SK-N-SH (cell line): ENCODE data around the gene MGAT4B. TPM values are rescaled to one million over a fixed set of nuclear protein-coding genes. Genes with fewer than 3 reads are reported as not detected.

Experiments
- CTCF ChIA-PET: fragments of 300-600, 350-600 bp; formaldehyde crosslinking; extraction: SDS; loops from one replicate; lab custom pipeline; 2021; lab: Yijun Ruan, JAX
- POLR2A ChIA-PET: fragments of 350-600 bp; sonication (Branson Sonifier 250); formaldehyde crosslinking; extraction: SDS; loops from one replicate; lab custom pipeline; 2020; ENCODE audit warnings: antibody characterized with exemption, inconsistent platforms; lab: Yijun Ruan, JAX
- DNase-seq: peaks from one replicate; pipeline ENCODE4 v3.0.0; 2012
- H2AFZ ChIP-seq: fragments of 200-600 bp; sonication (generic); 2 replicates; pipeline ENCODE4 v1.8.1; 2016; ENCODE audit warnings: antibody characterized with exemption, mild to moderate bottlenecking, low read depth
- H3F3A ChIP-seq: fragments of 200-600 bp; sonication (generic); replicated peaks from 2 replicates; pipeline ENCODE3; 2016; ENCODE audit warnings: antibody characterized with exemption, mild to moderate bottlenecking; ENCODE audit not compliant: insufficient read depth
- H3K27ac ChIP-seq, 2 experiments: fragments of 200-500 bp in 1 of 2; fragments of 200-600 bp in 1 of 2; sonication (Bioruptor generic) in 1 of 2; sonication (generic), shearing (Covaris generic) in 1 of 2; 2 replicates each; pipeline versions ENCODE4 v1.5.1 to v1.6.1; 2014 to 2016; ENCODE audit warnings: low read depth in 2 of 2, inconsistent platforms in 1 of 2, low read length in 1 of 2, mild to moderate bottlenecking in 1 of 2, mixed read lengths in 1 of 2
- H3K27me3 ChIP-seq: fragments of 200-600 bp; sonication (generic), shearing (Covaris generic); 2 replicates; pipeline ENCODE4 v1.6.1; 2016; ENCODE audit warnings: mixed run types; ENCODE audit not compliant: insufficient read depth
- H3K36me3 ChIP-seq, 2 experiments: fragments of 200-500 bp in 1 of 2; fragments of 200-600 bp in 1 of 2; sonication (Bioruptor generic) in 1 of 2; sonication (generic) in 1 of 2; replicated peaks in 1 of 2; 2 replicates each; pipeline versions ENCODE3 to v1.5.1; 2014 to 2016; ENCODE audit warnings: low read length in 1 of 2, mild to moderate bottlenecking in 1 of 2; ENCODE audit not compliant: insufficient read depth in 2 of 2, control insufficient read depth in 1 of 2
- H3K4me1 ChIP-seq, 2 experiments: fragments of 200-500 bp in 1 of 2; fragments of 200-600 bp in 1 of 2; sonication (Bioruptor generic) in 1 of 2; sonication (generic), shearing (Covaris generic) in 1 of 2; 2 replicates each; pipeline versions ENCODE4 v1.5.1 to v1.6.1; 2014 to 2016; ENCODE audit warnings: low read depth in 1 of 2, low read length in 1 of 2, mixed run types in 1 of 2; ENCODE audit not compliant: insufficient read depth in 2 of 2, control insufficient read depth in 1 of 2
- H3K4me2 ChIP-seq: fragments of 200-600 bp; sonication (generic), shearing (Covaris generic); 2 replicates; pipeline ENCODE4 v1.6.1; 2017; ENCODE audit warnings: mixed run types
- H3K4me3 ChIP-seq, 2 experiments: fragments of 200-500 bp in 1 of 2; fragments of 200-600 bp in 1 of 2; sonication (Bioruptor generic) in 1 of 2; sonication (generic), shearing (Covaris generic) in 1 of 2; 2 replicates each; pipeline versions ENCODE4 v1.5.1 to v1.8.1; 2014 to 2016; ENCODE audit warnings: low read depth in 2 of 2, inconsistent platforms in 1 of 2, low read length in 1 of 2, mild to moderate bottlenecking in 1 of 2, mixed read lengths in 1 of 2, moderate library complexity in 1 of 2
- H3K79me2 ChIP-seq: fragments of 200-600 bp; sonication (generic); 2 replicates; pipeline ENCODE4 v1.8.1; 2017; ENCODE audit warnings: mild to moderate bottlenecking; ENCODE audit not compliant: insufficient read depth
- H3K9ac ChIP-seq: fragments of 200-600 bp; sonication (generic); 2 replicates; pipeline ENCODE4 v1.6.1; 2017; ENCODE audit warnings: mixed run types
- H3K9me2 ChIP-seq: fragments of 200-600 bp; sonication (generic); 2 replicates; pipeline ENCODE4 v1.6.1; 2017; ENCODE audit warnings: mixed run types
- H3K9me3 ChIP-seq: fragments of 200-600 bp; sonication (generic); 2 replicates; pipeline ENCODE4 v1.6.1; 2017; ENCODE audit warnings: mixed run types, mild to moderate bottlenecking, moderate library complexity
- H4K20me1 ChIP-seq: fragments of 200-600 bp; sonication (generic); 2 replicates; pipeline ENCODE4 v1.6.1; 2017; ENCODE audit warnings: mild to moderate bottlenecking, mixed run types; ENCODE audit not compliant: insufficient read depth
- CHD2 ChIP-seq: fragments of 150-350 bp; IDR thresholded peaks from 2 replicates; pipeline ENCODE4 v1.6.1; 2018; ENCODE audit warnings: low read length; ENCODE audit not compliant: partially characterized antibody
- ELF1 ChIP-seq: IDR thresholded peaks from 2 replicates; pipeline ENCODE4 v1.4.0; 2012
- EP300 ChIP-seq, 2 experiments: IDR thresholded peaks; 2 replicates each; pipeline versions ENCODE4 v1.4.0 to v1.6.1; 2012; ENCODE audit warnings: borderline replicate concordance in 1 of 2, low read depth in 1 of 2, low read length in 1 of 2
- EZH2phosphoT487 ChIP-seq: fragments of 200-600 bp; sonication (generic); IDR thresholded peaks from 2 replicates; pipeline ENCODE4 v1.6.1; 2017; ENCODE audit warnings: low read depth, mixed run types, mild to moderate bottlenecking, antibody characterized with exemption, moderate library complexity, borderline replicate concordance
- FOSL2 ChIP-seq: IDR thresholded peaks from 2 replicates; pipeline ENCODE4 v1.4.0; 2012; ENCODE audit warnings: low read depth, mild to moderate bottlenecking, moderate library complexity, borderline replicate concordance
- FOXJ3 ChIP-seq: sonication (generic); formaldehyde crosslinking; IDR thresholded peaks from 2 replicates; pipeline ENCODE4 v1.5.1; 2020; ENCODE audit warnings: mild to moderate bottlenecking, missing genetic modification reagents
- JUND ChIP-seq: IDR thresholded peaks from 2 replicates; pipeline ENCODE4 v1.4.0; 2012
- MXI1 ChIP-seq: IDR thresholded peaks from 2 replicates; pipeline ENCODE4 v1.6.1; 2012; ENCODE audit warnings: mild to moderate bottlenecking, low read depth, low read length, improper control_type of control experiment
- NFIC ChIP-seq: IDR thresholded peaks from 2 replicates; pipeline ENCODE4 v1.4.0; 2012; ENCODE audit warnings: borderline replicate concordance
- POLR2AphosphoS5 ChIP-seq: IDR thresholded peaks from 2 replicates; pipeline ENCODE4 v1.6.1; 2012; ENCODE audit warnings: low read depth, low read length
- RCOR1 ChIP-seq: fragments of 150-350 bp; IDR thresholded peaks from 2 replicates; pipeline ENCODE4 v1.6.1; 2017; ENCODE audit warnings: antibody characterized with exemption, low read length
- RFX5 ChIP-seq: IDR thresholded peaks from 2 replicates; pipeline ENCODE4 v1.6.1; 2012; ENCODE audit warnings: mild to moderate bottlenecking, improper control_type of control experiment, low read length
- SIN3A ChIP-seq: IDR thresholded peaks from 2 replicates; pipeline ENCODE4 v1.6.1; 2012; ENCODE audit warnings: low read depth, mild to moderate bottlenecking, low read length, moderate library complexity, borderline replicate concordance
- TEAD4 ChIP-seq: IDR thresholded peaks from 2 replicates; pipeline ENCODE4 v1.4.0; 2012; ENCODE audit warnings: mild to moderate bottlenecking, borderline replicate concordance; ENCODE audit not compliant: insufficient read depth
- USF1 ChIP-seq: IDR thresholded peaks from 2 replicates; pipeline ENCODE4 v1.4.0; 2012; ENCODE audit warnings: low read depth, borderline replicate concordance
- YY1 ChIP-seq: IDR thresholded peaks from 2 replicates; pipeline ENCODE4 v1.4.0; 2012; ENCODE audit warnings: low read depth, mild to moderate bottlenecking
- WGBS: methylation state at CpG from one replicate; pipeline ENCODE4 v1.1.6; 2017; ENCODE audit warnings: low lambda C conversion rate; 5-methylcytosine and 5-hydroxymethylcytosine counted together
- polyA plus RNA-seq, 3 experiments: library from polyadenylated mRNA; depleted of rRNA; stranded (reverse); fragments of >200 nt; gene quantifications; 2 replicates each; pipeline ENCODE4 v1.2.3, GENCODE V29; 2012
- TF ChIP-seq, protein P1 (sequence below): fragments of 200-600 bp; sonication (generic); IDR thresholded peaks from 2 replicates; pipeline ENCODE4 v1.6.1; 2017; ENCODE audit warnings: antibody characterized with exemption, mild to moderate bottlenecking, moderate library complexity
- TF ChIP-seq, protein P2 (sequence below): fragments of 150-350 bp; IDR thresholded peaks from 2 replicates; pipeline ENCODE4 v1.6.1; 2016; ENCODE audit warnings: mild to moderate bottlenecking, low read depth, low read length

Gene MGAT4B
- polyA plus RNA-seq, 1 of the 3 experiments (the other 2 are of a cell fraction) = 190 TPM

DNA sequence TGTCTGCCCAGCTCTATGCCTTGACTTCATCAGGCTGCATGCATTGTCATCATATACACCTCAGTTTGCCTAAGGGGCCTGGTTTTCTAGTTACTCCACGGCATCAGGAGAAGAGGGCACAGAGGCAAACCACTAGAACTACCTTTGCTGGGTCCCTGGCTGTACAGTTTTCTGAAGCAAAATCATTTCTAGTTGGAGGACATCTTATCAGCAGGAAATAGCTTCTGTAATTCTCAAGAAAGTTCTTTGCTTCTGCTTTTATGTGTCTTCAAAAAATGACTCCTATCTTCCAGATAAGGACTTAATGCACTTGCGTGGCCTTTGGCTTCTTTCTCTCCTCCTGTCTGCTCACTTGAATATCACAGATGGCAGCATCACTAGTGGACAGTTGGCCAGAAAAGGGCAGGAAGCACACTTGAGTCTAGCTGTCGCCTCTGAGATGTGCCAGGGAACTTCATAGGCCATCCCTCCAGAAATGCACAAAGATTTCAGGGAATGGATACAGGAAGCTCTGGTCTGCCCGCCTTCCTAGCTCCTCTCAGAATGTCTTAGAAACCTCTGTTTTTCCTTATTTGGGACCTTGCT is 35.3 kb downstream of the MGAT4B start:
- no peak for DNase-seq
- H3K4me3 ChIP-seq = no peak overlapping the region
- POLR2A ChIA-PET = no interaction called here
- peaks cover 3 to 12% of the 10 kb centered on the region in 2 experiments; a peak in 3 of 4 replicates for H3K4me1 ChIP-seq
- no peak overlapping the region for H3K4me2 ChIP-seq
- peaks cover 3% of the 10 kb centered on the region for H3F3A ChIP-seq
- WGBS = 88% methylated on average over 4 of the region's 4 CpGs
- CTCF ChIA-PET = interaction anchor here (1.2 to 2.7 kb wide), 3 partner anchors 9 to 25 kb away, joined by 3 to 21 read pairs (median 3); no protein-coding TSS in a partner anchor
- H3K27ac ChIP-seq = no peak overlapping the region
- no peaks in the 10 kb centered on the region for H3K9me3 ChIP-seq
- no peaks in the 10 kb centered on the region; the same call in 1 of the 2 replicates for H4K20me1 ChIP-seq
- H2AFZ ChIP-seq = no peak overlapping the region
- H3K9me2 ChIP-seq = no peaks in the 10 kb centered on the region
- H3K79me2 ChIP-seq = peaks cover 58% of the 10 kb centered on the region
- TF ChIP-seq POLR2AphosphoS5 = no peak
- no peak for TF ChIP-seq FOXJ3 (CRISPR knock-in tag)
- no peak for TF ChIP-seq EZH2phosphoT487
- TF ChIP-seq NFIC = no peak
- TF ChIP-seq RFX5 = no peak
- no peak for TF ChIP-seq RCOR1
- TF ChIP-seq MXI1 = no peak
- TF ChIP-seq, protein P1, sequence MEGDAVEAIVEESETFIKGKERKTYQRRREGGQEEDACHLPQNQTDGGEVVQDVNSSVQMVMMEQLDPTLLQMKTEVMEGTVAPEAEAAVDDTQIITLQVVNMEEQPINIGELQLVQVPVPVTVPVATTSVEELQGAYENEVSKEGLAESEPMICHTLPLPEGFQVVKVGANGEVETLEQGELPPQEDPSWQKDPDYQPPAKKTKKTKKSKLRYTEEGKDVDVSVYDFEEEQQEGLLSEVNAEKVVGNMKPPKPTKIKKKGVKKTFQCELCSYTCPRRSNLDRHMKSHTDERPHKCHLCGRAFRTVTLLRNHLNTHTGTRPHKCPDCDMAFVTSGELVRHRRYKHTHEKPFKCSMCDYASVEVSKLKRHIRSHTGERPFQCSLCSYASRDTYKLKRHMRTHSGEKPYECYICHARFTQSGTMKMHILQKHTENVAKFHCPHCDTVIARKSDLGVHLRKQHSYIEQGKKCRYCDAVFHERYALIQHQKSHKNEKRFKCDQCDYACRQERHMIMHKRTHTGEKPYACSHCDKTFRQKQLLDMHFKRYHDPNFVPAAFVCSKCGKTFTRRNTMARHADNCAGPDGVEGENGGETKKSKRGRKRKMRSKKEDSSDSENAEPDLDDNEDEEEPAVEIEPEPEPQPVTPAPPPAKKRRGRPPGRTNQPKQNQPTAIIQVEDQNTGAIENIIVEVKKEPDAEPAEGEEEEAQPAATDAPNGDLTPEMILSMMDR = no peak
- no peak for TF ChIP-seq EP300 (IDR thresholded peaks at IDR 0.05; ENCODE audit: borderline replicate concordance in 1 of 2, low read depth in 1 of 2, low read length in 1 of 2)
- TF ChIP-seq, protein P2, sequence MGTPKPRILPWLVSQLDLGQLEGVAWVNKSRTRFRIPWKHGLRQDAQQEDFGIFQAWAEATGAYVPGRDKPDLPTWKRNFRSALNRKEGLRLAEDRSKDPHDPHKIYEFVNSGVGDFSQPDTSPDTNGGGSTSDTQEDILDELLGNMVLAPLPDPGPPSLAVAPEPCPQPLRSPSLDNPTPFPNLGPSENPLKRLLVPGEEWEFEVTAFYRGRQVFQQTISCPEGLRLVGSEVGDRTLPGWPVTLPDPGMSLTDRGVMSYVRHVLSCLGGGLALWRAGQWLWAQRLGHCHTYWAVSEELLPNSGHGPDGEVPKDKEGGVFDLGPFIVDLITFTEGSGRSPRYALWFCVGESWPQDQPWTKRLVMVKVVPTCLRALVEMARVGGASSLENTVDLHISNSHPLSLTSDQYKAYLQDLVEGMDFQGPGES = no peak
- TF ChIP-seq TEAD4 = no peak
- TF ChIP-seq CHD2 = no peak
- TF ChIP-seq YY1 = no peak
- TF ChIP-seq JUND = no peak
- TF ChIP-seq USF1 = no peak
- TF ChIP-seq FOSL2 = no peak
- TF ChIP-seq SIN3A = no peak
- no peak for TF ChIP-seq ELF1
- no peaks in the 10 kb centered on the region for H3K27me3 ChIP-seq
- H3K9ac ChIP-seq = no peak overlapping the region
- H3K36me3 ChIP-seq = peaks cover 53 to 66% of the 10 kb centered on the region in 2 experiments
